ENCODE data around the gene HOPX.

The HOPX gene

DNA sequence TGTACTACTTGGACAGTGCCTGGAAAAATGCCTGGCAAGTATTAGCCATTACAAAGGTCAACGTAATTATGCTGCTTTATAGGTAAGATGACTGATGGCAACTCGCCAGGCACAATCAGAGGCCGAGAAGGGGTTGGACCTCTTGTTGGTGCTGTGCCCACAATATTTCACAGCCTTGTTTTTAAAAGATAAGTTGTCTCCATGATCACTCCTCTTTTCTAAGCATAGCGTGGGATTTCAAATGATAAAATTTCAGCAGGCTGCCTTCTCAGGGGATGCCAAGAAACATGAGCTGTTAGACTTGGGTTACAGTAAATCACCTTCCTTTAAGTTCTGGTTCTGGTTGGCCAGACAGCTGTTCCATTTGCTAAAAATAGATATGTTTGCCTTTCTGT lies 26.9 kb downstream of the HOPX start:
- DNase-seq (ENCODE audit: low spot score): no peak
- TF ChIP-seq, protein P1, sequence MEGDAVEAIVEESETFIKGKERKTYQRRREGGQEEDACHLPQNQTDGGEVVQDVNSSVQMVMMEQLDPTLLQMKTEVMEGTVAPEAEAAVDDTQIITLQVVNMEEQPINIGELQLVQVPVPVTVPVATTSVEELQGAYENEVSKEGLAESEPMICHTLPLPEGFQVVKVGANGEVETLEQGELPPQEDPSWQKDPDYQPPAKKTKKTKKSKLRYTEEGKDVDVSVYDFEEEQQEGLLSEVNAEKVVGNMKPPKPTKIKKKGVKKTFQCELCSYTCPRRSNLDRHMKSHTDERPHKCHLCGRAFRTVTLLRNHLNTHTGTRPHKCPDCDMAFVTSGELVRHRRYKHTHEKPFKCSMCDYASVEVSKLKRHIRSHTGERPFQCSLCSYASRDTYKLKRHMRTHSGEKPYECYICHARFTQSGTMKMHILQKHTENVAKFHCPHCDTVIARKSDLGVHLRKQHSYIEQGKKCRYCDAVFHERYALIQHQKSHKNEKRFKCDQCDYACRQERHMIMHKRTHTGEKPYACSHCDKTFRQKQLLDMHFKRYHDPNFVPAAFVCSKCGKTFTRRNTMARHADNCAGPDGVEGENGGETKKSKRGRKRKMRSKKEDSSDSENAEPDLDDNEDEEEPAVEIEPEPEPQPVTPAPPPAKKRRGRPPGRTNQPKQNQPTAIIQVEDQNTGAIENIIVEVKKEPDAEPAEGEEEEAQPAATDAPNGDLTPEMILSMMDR (IDR thresholded peaks at IDR 0.05; ENCODE audit: extremely low read depth, missing control alignments): no peak

DNA sequence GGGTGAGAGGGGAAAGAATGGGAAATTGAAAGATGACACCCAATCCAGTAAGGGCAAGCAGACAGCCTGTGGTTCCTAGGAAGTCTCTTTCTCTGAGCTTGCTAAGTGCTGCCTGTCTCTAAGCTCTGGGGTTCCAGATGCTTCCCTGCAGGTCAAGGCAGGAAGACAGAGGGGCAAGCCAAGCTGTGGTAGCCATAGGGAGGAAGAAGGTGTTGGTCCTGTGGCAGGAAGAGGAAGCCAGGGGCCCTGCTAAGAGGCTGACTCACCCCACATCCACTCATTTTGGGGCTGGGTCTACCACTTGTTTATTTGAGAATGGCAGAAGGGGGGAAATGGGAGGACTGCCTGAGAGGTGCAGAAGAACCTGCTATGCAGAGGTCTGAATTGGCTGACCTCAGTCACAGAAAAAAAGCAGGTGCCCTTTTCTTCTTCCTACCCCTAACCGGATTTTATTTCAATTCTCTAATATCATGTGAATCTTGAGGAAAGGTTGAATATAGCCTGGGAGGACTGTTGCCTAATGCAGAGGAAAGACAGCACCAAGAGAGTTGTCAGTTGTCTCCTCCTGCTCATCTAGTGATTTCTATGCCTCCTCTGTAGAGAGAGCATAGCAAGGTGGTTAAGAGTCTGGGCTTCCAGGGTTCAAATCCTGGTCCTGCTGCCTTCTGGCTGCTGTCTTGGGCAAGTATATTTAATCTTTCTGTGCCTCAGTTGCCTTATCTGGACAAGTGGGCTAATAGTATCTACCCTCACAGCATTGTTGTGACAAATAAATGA lies 27.4 kb downstream of the HOPX start:
- TF ChIP-seq, protein P1 (IDR thresholded peaks at IDR 0.05; ENCODE audit: extremely low read depth, missing control alignments): no peak
- DNase-seq (ENCODE audit: low spot score): no peak

DNA sequence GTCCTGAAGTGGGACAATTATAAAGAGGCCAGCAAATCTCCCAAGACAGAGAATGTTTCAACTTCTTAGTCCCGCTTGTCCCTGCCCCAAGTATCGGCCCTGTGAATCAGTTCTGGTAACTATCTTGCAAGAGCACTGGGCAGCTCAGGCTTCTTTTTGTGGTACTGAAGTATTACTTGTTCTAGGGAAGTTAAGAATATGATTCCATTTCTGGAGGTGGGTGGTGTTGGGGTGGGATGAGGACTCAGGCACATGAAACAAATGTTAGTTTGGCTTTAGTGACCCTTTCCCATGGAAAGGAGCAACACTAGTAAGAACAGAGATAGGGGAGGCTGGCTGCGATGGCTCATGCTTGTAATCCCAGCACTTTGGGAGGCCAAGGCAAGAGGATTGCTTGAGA lies 28.9 kb downstream of the HOPX start:
- no peak for DNase-seq (ENCODE audit: low spot score)
- TF ChIP-seq, protein P1 (IDR thresholded peaks at IDR 0.05; ENCODE audit: extremely low read depth, missing control alignments): no peak

DNA sequence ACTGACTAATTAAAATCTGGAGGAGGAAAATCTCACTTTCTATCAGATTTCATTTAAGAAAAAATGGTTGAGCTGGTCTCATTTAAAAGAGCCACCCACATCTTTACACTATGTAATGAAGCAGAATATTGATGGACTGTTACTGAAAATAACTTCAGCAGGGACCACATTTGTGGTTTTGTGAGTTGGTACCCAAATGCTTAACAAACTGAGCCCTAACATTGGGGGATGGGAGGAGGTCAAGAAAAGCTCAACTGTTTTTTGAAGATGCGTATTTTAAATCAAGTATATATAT lies 30.1 kb downstream of the HOPX start:
- DNase-seq (ENCODE audit: low spot score): no peak
- TF ChIP-seq, protein P1 (IDR thresholded peaks at IDR 0.05; ENCODE audit: extremely low read depth, missing control alignments): no peak

DNA sequence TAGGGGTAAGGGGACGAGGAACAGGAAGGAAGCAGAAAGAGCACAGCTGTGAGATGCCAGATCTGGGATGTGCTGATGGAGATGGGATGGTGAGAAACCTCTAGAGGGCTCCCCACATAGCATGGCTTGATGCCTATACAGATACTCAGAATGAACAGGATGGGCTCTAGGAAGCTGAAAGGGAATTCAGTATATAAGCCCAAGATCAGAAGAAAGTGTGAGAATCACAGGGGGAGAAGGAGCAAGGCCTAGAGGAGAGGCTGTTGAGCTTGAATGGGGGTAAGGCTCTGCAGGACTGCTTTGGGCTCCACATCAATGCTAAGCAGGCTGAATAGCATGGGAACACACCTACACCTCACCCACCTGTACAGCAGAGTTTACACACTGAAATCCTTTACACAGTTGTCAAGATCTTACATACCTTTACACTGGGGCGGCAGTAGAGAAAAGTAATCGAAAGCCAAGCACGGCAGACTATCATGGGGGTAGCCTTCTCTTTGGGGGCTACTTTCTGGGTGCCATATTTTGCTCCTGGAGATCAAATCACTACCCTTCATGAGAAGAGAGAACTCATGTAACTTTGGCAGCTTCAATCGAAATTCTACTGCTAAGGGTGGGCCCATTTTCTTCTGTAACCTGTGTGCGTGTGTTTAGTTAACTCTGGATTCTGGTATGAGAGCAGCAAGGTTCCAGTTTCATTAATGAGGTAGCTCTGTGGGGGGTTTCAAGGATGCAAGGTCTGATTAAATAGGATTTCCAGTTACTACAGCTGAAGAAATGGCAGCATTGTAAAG lies 30.6 kb downstream of the HOPX start:
- TF ChIP-seq, protein P1 (IDR thresholded peaks at IDR 0.05; ENCODE audit: extremely low read depth, missing control alignments): no peak

DNA sequence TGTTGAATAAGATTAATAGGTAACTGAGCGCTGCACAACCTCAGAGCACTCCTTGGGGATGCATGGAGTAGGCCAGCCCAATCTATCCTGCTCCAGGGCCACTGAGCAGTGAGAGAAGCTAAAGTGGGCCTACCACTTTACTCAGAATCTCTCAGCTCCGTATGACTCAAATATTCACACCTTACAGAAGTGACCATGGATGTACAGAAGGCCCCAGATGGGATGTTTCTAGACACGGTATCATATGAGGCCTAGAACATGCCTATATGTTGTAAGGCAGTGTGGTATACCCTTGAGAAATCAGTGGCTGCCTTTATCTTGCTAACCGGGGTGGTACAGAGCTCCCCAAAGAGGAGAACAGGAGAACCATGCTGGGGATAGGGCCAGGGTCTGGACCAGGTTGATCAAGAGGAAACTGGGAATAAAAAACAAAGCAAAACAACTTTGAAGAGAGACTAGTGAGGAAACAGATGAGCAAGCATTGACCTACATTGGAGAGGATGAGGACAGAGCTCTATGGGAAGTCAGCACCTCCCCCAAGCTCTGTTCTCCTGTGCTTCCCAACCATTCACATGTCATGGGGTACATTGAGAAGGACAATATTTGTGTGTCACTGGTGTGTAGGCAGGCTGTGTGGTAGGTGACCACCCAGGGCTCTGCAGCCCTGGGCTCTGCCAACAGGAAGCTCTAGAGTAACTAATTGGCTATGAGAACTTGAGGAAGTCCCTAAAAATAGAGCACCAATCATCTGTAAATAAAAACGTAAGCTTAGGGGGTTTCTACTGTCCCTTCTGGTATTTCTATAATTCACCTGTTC lies 31.4 kb downstream of the HOPX start:
- TF ChIP-seq, protein P1 (IDR thresholded peaks at IDR 0.05; ENCODE audit: extremely low read depth, missing control alignments): no peak
- DNase-seq (ENCODE audit: low spot score): no peak

More for the DNA sequence above, 30.6 kb downstream of the HOPX start:
- DNase-seq (ENCODE audit: low spot score): no peak

DNA sequence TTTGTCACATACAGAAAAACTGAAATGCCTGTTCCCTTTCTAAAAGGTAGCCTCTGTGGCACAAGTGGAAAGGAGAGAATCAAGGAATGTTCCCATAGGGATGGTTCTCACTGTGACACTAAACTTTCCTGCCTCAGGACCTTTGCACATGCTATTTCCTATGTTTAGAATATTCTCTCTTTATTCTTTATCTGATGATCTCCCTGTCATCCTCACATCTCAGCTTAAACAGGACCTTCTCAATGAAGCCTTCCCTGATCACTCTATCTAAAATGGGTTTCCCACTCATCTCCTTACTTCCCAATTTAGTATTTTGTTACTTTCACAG lies 32.3 kb downstream of the HOPX start:
- DNase-seq (ENCODE audit: low spot score): no peak
- TF ChIP-seq, protein P1 (IDR thresholded peaks at IDR 0.05; ENCODE audit: extremely low read depth, missing control alignments): no peak

Data from GM20000 (cell line).